Measurements from ENCODE around the gene TMEM259.

TMEM259 gene

DNA sequence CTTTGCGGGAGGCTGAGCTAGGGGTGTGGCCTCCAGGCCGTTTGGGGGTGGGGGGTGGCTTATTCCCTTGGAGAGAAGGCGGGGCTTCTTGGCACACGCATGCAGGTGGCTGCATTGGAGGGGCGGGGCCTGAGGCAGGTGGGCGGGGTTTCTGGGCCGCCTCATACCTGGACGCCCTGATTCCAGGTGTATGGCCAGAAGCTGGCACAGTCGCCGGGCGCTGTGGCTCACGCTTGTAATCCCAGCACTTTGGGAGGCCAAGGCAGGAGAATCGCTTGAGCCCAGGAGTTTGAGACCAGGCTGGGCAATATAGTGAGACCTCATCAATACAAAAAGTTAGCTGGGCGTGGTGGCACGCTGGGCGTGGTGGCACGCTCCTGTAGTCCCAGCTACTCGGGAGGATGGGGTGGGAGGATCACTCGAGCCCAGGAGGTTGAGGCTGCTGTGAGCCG, 26.8 kb upstream of the TMEM259 start:
- H3K4me3 ChIP-seq (ENCODE audit: low read depth, low read length), result no peak overlapping the region
- no peaks in the 10 kb centered on the region for H3K27me3 ChIP-seq (replicated peaks)
- TF ChIP-seq, protein P1, sequence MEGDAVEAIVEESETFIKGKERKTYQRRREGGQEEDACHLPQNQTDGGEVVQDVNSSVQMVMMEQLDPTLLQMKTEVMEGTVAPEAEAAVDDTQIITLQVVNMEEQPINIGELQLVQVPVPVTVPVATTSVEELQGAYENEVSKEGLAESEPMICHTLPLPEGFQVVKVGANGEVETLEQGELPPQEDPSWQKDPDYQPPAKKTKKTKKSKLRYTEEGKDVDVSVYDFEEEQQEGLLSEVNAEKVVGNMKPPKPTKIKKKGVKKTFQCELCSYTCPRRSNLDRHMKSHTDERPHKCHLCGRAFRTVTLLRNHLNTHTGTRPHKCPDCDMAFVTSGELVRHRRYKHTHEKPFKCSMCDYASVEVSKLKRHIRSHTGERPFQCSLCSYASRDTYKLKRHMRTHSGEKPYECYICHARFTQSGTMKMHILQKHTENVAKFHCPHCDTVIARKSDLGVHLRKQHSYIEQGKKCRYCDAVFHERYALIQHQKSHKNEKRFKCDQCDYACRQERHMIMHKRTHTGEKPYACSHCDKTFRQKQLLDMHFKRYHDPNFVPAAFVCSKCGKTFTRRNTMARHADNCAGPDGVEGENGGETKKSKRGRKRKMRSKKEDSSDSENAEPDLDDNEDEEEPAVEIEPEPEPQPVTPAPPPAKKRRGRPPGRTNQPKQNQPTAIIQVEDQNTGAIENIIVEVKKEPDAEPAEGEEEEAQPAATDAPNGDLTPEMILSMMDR (IDR thresholded peaks at IDR 0.05; ENCODE audit: low read depth, low read length, missing control alignments), result no peak
- H3K27ac ChIP-seq, result no peak overlapping the region
- in situ Hi-C loops (cut with HindIII; ENCODE audit: low pct_ligation_motif_present, low sequenced_read_pairs), result no loop called here
- no peaks in the 10 kb centered on the region for H3K36me3 ChIP-seq (replicated peaks)
- DNase-seq, result no peak

DNA sequence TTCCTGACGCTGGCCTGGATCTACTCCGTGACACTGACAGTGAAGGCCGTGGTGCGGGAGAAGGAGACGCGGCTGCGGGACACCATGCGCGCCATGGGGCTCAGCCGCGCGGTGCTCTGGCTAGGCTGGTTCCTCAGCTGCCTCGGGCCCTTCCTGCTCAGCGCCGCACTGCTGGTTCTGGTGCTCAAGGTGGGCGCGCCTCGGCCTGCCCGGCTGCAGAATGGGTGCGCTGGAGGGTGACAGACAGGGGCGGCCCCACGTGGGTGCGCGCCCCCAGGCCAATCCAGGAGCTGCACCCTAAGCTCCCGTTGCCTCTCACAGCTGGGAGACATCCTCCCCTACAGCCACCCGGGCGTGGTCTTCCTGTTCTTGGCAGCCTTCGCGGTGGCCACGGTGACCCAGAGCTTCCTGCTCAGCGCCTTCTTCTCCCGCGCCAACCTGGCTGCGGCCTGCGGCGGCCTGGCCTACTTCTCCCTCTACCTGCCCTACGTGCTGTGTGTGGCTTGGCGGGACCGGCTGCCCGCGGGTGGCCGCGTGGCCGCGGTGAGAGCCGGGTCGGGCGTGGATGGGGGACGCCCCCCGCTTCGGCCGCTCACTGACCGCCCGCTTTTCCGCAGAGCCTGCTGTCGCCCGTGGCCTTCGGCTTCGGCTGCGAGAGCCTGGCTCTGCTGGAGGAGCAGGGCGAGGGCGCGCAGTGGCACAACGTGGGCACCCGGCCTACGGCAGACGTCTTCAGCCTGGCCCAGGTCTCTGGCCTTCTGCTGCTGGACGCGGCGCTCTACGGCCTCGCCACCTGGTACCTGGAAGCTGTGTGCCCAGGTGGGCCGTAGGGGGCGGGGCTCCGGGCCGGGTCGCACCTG, 26.1 kb upstream of the TMEM259 start:
- TF ChIP-seq, protein P1 (IDR thresholded peaks at IDR 0.05; ENCODE audit: low read depth, low read length, missing control alignments), result no peak

DNA sequence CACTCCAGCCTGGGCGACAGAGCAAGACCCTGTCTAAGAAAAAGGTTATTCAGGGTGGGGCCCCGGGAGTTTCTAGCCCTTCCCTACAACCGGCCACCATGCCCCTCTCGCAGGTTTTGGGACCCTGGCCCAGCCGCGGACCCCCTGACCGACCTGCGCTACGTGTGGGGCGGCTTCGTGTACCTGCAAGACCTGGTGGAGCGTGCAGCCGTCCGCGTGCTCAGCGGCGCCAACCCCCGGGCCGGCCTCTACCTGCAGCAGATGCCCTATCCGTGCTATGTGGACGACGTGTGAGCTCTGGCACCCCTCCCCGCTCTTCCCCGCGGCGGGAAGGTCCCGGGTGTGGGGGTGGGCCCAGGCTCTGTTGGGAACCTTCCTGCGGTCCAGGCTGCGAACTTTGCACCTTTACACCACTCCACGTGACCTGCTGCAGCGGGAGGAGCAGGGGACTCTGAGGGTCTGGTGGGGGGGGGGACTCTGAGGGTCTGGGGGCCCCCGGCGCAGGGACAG, 25.2 kb upstream of the TMEM259 start:
- in situ Hi-C loops (cut with HindIII; ENCODE audit: low pct_ligation_motif_present, low sequenced_read_pairs), result no loop called here
- Histone ChIP-seq H3K27me3 (replicated peaks) (no peaks in the 10 kb centered on the region), H3K4me3 (ENCODE audit: low read depth, low read length) (no peak overlapping the region), H3K36me3 (replicated peaks) (no peaks in the 10 kb centered on the region), H3K27ac (no peak overlapping the region)
- no peak for DNase-seq
- TF ChIP-seq, protein P1 (IDR thresholded peaks at IDR 0.05; ENCODE audit: low read depth, low read length, missing control alignments), result no peak

More for the DNA sequence above, 26.1 kb upstream of the TMEM259 start:
- Histone ChIP-seq H3K4me3 (ENCODE audit: low read depth, low read length) (no peak overlapping the region), H3K27ac (no peak overlapping the region), H3K27me3 (replicated peaks) (no peaks in the 10 kb centered on the region), H3K36me3 (replicated peaks) (no peaks in the 10 kb centered on the region)
- no peak for DNase-seq
- in situ Hi-C loops (cut with HindIII; ENCODE audit: low pct_ligation_motif_present, low sequenced_read_pairs), result no loop called here

DNA sequence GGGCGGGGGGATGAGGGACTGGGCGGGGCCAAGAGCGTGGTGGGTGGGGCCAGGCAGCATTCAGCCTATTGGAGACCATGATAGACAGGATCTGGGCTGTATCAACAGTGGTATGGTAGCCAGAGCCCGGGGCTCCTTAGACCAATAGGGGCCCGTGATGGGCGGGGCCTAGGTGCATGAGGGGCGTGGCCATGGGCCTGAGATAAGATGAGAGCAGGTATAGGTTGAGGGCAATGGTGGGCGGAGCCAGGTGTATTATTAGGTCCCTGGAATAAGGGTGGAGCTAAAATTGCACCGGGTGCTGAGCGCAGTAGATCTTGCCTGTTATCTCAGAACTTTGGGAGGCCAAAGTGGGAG, 24.3 kb upstream of the TMEM259 start:
- Histone ChIP-seq H3K4me3 (ENCODE audit: low read depth, low read length) (no peak overlapping the region), H3K27me3 (replicated peaks) (no peaks in the 10 kb centered on the region), H3K36me3 (replicated peaks) (no peaks in the 10 kb centered on the region), H3K27ac (no peak overlapping the region)
- in situ Hi-C loops (cut with HindIII; ENCODE audit: low pct_ligation_motif_present, low sequenced_read_pairs), result no loop called here
- TF ChIP-seq, protein P1 (IDR thresholded peaks at IDR 0.05; ENCODE audit: low read depth, low read length, missing control alignments), result no peak
- no peak for DNase-seq

DNA sequence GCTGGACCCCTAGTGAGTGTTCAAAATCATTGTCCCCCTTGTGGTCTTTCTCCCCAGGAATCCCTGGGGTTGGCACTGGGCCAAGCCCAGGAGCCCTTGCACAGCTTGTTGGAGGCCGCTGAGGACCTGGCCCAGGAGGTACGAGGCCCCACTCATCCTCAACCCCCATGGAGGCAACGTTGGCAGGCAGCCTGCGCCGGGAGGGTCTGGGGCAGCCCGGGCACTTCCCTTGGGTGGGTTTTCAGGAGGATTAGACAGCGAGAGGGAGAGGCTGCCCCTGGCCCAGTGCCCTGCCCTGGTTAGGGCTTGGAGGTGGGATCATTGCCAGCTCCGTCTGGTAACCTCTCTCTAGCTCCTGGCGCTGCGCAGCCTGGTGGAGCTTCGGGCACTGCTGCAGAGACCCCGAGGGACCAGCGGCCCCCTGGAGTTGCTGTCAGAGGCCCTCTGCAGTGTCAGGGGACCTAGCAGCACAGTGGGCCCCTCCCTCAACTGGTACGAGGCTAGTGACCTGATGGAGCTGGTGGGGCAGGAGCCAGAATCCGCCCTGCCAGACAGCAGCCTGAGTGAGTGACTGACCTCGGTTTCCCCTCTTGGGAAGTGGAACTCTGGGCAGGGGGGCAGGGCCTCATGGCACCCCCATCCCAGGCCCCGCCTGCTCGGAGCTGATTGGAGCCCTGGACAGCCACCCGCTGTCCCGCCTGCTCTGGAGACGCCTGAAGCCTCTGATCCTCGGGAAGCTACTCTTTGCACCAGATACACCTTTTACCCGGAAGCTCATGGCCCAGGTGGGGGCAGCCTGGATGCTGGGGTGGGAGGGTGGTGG, 22.0 kb upstream of the TMEM259 start:
- in situ Hi-C loops (cut with HindIII; ENCODE audit: low pct_ligation_motif_present, low sequenced_read_pairs), result no loop called here
- Histone ChIP-seq H3K27me3 (replicated peaks) (no peaks in the 10 kb centered on the region), H3K4me3 (ENCODE audit: low read depth, low read length) (no peak overlapping the region), H3K36me3 (replicated peaks) (peaks cover 13% of the 10 kb centered on the region), H3K27ac (no peak overlapping the region)
- DNase-seq, result no peak
- TF ChIP-seq, protein P1 (IDR thresholded peaks at IDR 0.05; ENCODE audit: low read depth, low read length, missing control alignments), result no peak

Measured in brain microvascular endothelial cell (primary cell).